HG03045 (cell line): ENCODE data around the gene ZBED5.
"Not testable (repeated sequence)": the region's sequence is repeated elsewhere in the genome, so short reads cannot be mapped to it uniquely, and the experiment has no call there.

Experiments
- ATAC-seq: cut with Tn5 transposase; IDR thresholded peaks from one replicate; pipeline ENCODE4 v1.9.1; 2021; ENCODE audit warnings: mild to moderate bottlenecking, moderate library complexity; ENCODE audit not compliant: unreplicated experiment

Gene ZBED5

DNA sequence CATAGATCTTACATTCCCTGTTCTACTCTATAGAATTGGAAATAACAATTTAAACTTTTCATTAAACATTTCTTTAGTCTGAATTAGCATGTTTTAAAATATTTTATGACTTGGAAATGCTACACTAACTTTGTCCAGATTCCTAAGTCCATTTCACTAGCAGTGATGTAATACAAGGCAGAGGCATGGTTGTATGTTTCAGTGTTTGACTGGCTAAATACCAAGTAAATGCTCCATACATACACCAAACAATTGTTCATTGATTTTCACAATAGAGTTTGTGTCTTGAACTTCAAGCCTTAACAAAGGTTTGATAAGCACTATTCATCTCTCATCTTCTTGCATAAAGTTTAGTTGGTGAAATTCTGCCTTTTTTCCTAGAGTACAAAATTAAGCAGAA lies 13.5 kb downstream of the ZBED5 start:
- no peak for ATAC-seq

DNA sequence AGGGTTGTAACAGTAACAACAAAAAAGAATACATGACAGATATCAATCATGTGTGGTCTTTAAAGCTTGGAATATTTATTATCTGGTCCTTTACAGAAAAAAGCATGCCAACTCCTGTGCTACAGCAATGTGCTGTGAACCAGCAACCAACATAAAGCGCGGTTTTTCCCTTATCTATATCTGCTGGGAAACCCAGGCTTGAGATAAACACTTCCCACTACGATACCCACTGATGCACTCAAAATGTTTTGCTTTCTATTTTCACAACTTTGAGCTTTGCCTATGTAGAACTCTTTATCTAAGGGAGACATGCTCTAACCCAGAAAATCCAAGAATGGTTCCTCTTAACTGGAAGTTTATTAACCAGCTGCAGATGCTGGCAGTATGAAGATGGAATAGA lies 19.0 kb downstream of the ZBED5 start:
- ATAC-seq: no peak

DNA sequence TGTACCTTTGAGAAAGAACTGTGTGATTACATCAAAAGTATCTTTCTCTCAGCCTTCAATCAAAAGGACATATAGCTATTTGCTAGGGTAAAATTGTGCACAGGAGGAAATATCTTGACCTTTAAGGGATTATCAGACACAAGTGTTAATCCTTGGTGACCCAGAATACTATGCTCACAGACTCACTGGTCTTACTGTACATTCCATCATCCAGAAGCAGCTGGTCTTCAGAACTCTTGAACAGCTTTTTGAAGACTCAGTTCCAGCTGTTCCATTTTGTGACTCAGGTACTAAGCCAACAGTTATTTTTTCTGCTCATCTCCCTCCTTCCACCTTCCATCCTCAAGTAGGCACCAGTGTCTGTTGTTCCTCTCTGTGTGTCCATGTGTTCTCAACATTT lies 19.8 kb downstream of the ZBED5 start:
- no peak for ATAC-seq

DNA sequence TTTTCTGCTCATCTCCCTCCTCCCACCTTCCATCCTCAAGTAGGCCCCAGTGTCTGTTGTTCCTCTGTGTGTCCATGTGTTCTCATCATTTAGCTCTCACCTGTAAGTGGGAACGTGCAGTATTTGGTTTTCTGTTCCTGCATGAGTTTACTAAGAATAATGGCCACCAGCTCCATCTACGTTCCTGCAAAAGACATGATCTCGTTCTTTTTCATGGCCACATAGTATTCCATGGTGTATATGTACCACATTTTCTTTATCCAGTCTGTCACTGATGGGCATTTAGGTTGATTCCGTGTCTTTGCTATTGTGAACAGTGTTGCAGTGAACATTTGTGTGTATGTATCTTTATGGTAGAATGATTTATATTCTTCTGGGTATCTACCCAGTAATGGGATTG lies 21.0 kb downstream of the ZBED5 start:
- ATAC-seq: not testable (repeated sequence)

DNA sequence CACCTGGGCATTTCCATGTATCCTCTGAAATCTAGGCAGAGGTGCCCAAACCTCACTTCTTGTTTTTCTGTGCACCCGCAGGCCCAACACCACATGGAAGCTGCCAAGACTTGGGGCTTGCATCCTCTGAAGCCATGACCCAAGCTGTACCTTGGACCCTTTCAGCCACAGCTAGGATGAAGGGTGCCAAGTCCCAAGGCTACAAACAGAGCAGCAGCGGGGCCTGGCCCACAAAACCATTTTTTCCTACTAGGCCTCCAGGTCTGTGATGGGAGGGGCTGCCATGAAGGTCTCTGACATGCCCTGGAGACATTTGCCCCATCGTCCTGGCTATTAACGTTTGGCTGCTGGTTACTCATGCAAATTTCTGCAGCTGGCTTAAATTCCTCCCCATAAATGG lies 28.7 kb downstream of the ZBED5 start:
- ATAC-seq: no peak

DNA sequence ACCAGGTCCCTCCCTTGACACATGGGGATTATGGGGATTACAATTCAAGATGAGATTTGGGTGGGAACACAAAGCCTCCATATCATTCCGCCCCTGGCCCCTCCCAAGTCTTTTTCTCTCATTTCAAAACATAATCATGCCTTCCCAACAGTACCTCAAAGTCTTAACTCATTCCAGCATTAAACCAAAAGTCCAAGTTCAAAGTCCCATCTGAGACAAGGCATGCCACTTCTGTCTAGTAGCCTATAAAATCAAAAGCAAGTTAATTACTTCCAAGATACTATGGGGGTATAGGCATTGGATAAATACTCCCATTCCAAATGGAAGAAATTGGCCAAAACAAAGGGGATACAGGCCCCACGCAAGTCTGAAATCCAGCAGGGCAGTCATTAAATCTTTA lies 29.5 kb downstream of the ZBED5 start:
- ATAC-seq: no peak

DNA sequence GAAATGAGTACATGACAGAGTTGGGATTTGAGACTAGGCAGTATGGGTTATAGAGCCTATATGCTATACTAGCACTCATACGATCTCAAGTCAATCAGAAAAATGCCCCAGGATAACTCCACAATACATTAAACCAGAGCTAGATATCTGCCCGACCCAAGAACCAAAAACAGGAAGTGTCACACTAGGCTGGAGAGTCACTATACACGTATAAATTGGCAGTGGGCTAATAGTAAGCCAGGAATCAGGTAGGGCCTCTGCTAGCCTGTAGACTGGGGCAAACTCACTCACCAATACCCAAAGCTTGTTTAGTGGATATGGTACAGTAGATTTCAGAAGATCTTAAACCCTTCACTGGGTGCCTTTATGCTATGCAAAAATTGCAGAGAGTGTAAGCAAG lies 33.0 kb downstream of the ZBED5 start:
- no peak for ATAC-seq

DNA sequence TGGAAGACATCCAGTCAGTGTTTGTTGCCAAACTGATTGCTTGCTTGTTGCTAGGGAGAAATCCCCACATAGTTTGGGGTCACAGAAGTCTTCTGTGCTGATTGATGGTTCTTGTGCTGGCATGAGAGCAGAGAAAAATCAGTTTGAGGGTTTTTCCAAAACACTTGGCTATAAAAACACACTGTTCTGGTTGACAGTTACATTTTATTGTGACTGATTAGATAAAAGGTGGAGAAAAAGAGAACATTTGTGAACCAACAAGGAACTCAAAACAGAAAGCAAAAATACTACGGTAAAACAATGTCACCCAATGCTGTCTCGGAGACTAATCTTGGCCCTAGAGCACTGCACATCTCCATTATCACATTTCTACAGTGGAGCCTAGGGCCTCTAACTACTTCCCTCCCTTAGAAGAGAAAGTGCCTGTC lies 34.7 kb downstream of the ZBED5 start:
- ATAC-seq: no peak

DNA sequence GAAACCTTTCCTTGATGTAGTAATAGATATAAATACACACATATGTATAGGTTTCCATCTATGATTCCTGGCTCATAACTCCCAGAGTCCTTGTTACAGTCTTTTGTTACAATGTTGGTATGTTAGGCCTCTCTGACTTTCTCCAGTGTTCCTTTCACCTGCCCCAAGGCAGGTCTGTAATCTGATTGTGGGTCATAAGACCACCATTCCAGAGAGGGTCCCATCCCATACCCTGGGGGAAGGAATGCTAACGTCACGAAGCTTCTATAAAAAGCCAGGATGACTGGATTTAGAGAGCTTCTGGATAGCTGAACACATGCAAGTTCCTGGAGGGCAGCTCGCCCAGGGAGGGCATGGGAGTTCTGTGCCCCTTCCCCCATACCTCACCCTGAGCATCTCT lies 35.4 kb downstream of the ZBED5 start:
- not testable (repeated sequence) for ATAC-seq

DNA sequence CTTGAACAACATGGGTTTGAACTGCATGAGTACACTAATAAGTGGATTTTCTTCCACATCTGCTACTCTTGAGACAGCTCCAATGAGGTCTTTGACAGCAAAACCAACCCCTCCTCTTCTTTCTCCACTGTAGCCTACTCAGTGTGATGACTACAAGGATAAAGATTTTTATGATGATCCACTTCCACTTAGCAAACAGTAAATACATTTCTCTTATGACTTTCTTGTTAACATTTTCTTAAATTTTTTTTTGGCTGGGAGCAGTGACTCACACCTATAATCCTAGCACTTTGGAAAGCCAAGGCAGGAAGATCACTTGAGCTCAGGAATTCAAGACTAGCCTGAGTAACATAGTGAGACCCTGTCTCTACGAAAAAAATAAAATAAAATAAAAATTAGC lies 39.3 kb downstream of the ZBED5 start:
- no peak for ATAC-seq

DNA sequence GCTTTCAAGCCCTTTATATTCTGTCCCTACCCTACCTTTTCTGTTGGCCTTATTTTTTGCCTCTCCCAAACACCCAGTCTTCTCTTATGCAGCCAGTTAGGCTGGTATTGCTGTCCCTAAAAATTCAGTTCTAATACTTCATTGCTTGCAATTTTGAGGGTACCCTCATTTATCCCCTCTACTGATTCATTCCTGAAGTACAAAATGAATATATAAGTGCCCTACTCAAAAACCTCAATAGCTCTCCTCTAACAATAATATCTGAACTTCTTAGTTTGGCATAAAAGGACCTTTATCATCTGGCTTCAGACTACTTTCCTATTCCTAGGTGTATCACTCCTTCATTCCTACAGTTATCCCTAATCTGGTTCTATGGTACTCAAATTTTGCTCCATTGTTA lies 43.9 kb downstream of the ZBED5 start:
- ATAC-seq: no peak

DNA sequence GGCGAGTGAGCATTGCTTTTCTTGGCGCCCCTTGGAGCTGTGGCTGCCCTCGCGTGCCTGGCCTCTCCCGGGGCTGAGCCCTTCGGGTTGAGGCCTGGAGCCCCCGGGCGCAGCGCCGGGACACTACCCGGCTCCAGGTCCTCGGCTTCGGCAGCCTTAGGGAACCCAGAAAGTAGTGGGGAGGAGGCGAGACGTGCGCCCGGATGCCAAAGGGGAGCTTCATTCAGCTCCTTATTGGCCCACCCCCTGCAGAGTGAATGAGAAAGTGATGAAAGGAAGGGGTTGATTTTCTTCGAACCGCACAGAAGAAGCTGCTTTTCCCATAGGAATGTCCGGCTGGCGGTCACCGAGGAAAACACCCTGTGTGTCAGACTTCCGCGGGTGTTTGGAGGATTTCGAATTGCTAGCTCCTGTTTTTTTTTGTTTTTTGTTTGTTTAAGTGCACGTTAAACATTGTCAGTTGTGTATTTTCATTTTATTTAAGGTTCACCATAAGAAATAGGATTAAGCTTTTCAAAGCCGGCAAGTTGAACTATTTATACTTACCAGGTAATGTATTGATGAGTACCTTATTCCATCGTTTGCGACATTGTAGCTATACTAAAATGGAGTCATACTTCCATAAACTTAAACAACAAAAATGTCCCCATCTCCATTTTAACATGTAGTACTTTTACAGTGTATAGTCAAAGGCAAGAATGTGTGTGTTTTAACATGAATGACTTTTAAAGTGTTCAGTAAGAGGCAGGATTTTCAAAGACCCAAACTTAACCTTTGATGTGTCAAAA lies 48.3 kb downstream of the ZBED5 start:
- peak; percentile 15 for ATAC-seq

DNA sequence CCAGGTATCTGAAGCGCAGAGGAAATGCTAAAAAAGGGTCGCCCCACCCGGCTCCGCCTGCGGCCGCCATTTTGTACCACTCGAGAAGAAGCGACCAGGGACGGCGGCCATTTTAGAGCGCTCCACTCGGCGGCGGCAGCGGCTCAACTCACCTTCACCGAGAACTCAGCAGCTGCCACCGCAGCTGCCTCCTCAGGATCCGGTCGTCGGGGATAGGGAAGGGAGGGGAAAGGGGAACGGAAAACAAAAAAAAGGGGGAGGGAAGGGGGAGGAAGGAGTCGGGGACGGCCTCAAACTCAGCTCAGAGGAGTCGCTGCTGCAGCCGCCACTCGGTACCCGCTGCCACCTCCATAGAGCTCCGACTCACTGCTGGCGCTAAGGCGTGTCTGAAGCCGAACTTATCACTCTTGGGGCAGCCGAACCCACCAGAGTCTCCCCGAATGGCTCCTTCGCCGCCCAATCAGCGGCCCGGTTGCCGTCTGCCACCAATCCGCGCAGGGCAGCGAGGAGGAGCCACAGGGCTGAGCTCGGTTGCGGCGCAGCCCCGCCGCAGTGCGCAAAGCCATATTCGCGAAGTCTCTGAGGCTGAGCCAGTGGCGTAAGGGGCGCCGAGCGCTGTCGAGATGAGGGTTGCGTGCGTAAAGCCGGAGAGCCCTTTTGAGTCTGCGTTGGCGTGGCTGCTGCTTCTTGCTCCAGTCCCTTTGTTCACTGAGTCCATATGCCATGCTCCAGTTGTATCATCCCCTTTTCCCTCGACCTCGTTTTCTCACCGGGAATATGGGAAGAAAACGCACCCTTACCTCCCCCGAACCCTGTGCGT lies 49.1 kb downstream of the ZBED5 start, which contains the start of gene EIF4G2:
TSS of gene EIF4G2 (minus strand) at position 374 of the 820 bp plus-strand sequence.
- ATAC-seq: peak; percentile 91

DNA sequence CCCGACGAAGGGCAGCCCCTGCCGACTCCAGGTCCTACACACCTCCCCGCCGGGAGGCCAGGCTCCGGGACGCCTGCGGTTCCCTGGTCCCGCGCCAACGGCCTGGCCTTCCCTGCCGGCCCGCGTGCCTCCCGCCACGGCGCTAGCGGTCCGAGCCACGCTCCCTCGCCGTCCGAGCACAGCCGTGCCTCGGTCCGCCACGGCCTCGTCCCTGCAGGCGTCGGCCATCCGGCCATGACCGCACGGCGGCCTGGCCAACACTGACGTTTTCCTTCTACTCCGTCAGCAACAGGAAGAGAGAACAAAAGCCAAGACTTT lies 49.7 kb downstream of the ZBED5 start:
- ATAC-seq: peak; percentile 21

DNA sequence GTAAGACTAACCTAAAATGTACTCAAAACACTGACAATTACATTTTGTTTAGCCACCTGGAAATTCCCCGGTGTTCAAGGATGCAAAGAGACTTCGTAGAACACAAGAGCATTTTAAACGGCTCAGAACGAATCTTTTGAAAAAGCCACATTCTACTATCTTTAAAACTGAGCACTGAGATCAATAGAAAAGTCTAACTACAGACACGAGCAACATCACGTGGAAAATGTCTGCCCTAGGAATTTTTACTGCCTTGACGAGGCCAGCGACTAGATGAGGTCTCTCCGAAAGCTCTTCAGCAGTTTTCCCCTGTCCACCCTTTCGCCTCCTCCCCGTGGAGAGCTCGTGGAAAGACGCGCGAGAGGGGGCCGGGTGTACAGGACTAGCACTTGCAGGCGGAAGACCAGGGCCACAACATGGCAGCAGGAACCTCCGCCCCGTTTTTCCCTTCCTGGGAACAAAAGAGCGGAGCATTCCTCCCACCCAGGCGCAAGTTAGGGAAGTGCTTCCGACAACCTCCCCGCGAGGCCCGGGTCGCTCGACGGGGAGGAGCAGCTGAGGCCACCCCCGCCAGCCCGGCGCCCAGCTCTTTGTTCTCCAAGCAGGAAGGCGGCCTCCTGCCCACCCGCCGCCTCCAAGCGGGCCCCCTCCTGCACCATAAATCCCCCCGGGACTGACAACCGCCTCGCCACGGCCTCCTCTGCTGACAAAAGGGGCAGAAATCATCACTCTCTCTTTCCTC lies 50.2 kb downstream of the ZBED5 start:
- peak; percentile 6 for ATAC-seq

DNA sequence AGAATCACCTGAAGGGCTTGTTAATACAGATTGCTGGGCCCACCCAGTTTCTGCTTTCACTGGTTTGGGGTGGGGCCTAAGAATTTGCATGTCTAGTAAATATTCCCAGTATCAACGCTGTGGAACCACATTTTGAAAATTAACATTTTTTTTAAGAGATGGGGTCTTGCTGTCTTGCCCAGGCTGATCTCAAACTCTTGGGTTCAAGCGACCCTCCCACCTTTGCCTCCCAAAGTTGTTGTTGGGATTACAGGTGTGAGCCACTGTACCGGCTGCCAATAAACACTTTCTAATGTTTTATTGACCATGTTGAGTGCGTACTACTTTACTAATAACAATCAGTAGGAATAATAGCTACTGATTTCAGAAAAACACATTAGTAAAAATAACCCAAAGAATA lies 51.6 kb downstream of the ZBED5 start:
- no peak for ATAC-seq

DNA sequence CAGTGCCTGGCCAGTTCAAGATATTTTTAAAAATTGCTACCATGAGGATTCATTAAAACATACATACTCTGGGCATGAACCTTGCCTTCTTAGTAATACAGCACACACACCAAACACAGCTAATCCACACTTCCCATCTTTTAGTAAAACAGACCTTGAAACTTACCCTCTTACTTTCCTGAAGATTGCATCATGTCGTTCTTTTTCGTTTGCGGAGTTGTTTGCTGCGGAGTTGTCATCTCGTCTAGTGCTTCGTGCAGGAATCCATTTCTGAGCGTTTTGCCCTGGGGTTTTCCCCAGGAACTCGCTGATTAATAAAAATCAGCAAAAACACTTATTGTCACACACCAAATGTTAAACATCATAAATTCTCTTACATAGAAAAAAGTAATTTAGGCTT lies 52.1 kb downstream of the ZBED5 start:
- no peak for ATAC-seq

DNA sequence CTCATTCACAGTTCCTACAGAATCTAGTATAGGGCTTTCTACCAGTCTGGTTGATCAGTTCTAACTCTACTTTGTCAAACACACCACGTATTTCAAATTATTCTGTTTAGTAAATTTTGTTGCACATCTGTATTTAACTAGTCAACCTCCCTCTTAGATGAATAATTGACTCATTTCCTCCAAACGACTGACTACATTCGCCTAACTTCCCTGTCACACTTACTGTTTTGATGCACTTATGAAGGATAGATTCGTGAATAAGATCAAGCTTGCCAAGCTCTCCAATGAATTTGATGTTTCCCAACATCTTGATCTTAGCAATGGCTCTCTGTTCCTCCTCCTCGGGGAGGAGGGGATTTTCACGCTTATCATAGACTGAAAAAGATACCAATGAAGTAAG lies 54.2 kb downstream of the ZBED5 start:
- no peak for ATAC-seq
